ENCODE results near the gene NALCN. TPM values are rescaled to one million over a fixed set of nuclear protein-coding genes. Genes with fewer than 3 reads are reported as not detected.

Gene NALCN
- total RNA-seq, 2 donors from 2014 or later, result not detected

GRCh38 chr13:101271681-101272245, 144.5 kb downstream of the NALCN start:
- DNase-seq (ENCODE audit: low spot score in 2 of 2) (no peak), ATAC-seq (no peak)
- no peaks in the 10 kb centered on the region for H3K9me3 Mint-ChIP-seq
- H3K36me3 Mint-ChIP-seq, result no peaks in the 10 kb centered on the region
- no peak overlapping the region for H3K27ac Mint-ChIP-seq

DNA sequence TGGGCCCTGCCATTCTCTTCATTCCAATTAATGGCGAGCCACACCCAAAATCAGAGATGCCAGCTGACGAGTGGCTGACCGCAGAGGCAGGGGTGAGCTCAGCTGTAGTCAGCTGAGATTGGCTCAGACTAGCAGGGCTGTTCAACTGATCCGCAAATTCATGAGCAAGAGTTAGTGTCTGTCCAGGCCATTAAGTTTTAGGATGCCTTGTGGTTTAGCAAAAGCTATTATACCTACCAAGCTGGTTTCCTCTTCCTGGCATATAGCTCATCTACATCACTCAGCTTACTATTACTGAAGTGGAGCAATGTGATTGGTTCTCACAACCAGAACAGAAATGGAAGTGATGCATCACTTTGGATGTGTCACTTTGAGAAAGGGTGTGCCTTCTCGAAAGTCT, 148.7 kb downstream of the NALCN start:
- no peak for DNase-seq (ENCODE audit: low spot score in 2 of 2)
- no peak overlapping the region for H3K27ac Mint-ChIP-seq
- peak; percentile 44 to 80 for ATAC-seq
- no peaks in the 10 kb centered on the region for H3K36me3 Mint-ChIP-seq
- H3K9me3 Mint-ChIP-seq, result no peaks in the 10 kb centered on the region

GRCh38 chr13:101265934-101266333, 150.4 kb downstream of the NALCN start:
- DNase-seq (ENCODE audit: low spot score in 2 of 2) (no peak), ATAC-seq (peak in 1 of 2 donors; percentile 72)
- Mint-ChIP-seq H3K36me3 (no peaks in the 10 kb centered on the region), H3K27ac (no peak overlapping the region), H3K9me3 (no peaks in the 10 kb centered on the region)

DNA sequence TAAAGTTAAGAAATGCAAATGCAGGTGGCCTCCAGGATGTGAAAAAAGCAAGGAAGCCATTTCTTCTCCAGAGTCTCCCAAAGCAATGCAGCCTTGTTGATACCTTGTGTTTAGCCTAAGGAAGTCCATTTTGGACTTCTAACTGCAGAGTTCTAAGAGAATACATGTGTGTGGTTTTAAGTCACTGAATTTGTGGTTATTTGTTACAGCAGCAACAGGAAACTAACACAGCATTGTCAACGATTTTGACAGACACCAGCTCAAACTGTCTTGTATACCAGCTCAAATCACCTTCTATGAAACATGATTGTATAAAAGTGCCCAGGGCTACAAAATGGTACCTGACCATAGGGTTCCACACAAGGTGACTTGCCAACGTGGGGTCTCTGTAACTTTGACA, 151.4 kb downstream of the NALCN start:
- ATAC-seq (no peak), DNase-seq (ENCODE audit: low spot score in 2 of 2) (no peak)
- no peaks in the 10 kb centered on the region for H3K36me3 Mint-ChIP-seq
- no peaks in the 10 kb centered on the region for H3K9me3 Mint-ChIP-seq
- H3K27ac Mint-ChIP-seq, result no peak overlapping the region

- H3K9me3 Mint-ChIP-seq, result no peaks in the 10 kb centered on the region
- ATAC-seq (no peak), DNase-seq (ENCODE audit: low spot score in 2 of 2) (no peak)
- H3K36me3 Mint-ChIP-seq, result no peaks in the 10 kb centered on the region
- no peak overlapping the region for H3K27ac Mint-ChIP-seq
These were observed 154.0 kb downstream of the NALCN start for GRCh38 chr13:101262306-101262705.

GRCh38 chr13:101258509-101258908, 157.8 kb downstream of the NALCN start:
- no peaks in the 10 kb centered on the region for H3K36me3 Mint-ChIP-seq
- DNase-seq (ENCODE audit: low spot score in 2 of 2) (no peak), ATAC-seq (peak; percentile 11 to 32)
- H3K9me3 Mint-ChIP-seq, result no peaks in the 10 kb centered on the region
- H3K27ac Mint-ChIP-seq, result no peak overlapping the region

GRCh38 chr13:101258071-101258470, 158.2 kb downstream of the NALCN start:
- DNase-seq (ENCODE audit: low spot score in 2 of 2) (peak; percentile 57 to 65), ATAC-seq (peak; percentile 99 to 100)
- H3K36me3 Mint-ChIP-seq, result no peaks in the 10 kb centered on the region
- H3K9me3 Mint-ChIP-seq, result no peaks in the 10 kb centered on the region
- no peak overlapping the region for H3K27ac Mint-ChIP-seq

DNA sequence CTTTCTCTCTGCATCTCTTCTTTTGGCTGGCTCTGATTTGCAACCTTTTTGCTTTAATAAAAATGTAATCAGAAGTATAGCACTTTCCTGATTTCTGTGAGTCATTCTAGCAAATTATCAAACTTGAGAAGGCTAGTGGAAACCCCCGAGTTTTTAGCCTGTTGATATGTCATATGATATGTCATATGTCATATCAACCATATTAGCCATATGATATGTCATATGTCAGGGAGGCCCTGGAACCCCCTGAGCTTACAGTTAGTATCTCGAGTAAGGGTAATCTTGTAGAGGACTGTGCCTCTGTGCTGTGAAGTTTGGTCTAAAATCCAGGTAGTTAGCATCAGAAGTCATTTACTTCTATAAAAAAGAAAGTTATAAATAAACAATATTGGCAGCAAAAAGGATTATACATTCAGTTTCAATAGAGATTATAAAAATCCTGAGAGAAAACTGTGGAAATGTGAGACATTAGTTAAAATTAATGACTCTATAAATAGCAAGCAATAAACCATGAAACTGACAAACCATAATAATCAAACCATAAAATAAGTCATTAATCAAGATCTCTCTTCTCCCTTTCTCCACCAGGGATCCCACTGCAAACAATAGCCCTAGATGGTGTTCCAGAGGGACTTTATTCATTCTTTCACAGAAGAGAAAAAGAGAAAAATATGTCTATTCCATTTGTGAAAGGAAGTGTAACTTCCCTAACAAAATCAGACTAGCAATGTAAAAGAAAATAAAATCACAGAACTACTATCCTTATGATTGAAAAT, 167.4 kb downstream of the NALCN start:
- Mint-ChIP-seq H3K36me3 (no peaks in the 10 kb centered on the region), H3K27ac (no peak overlapping the region), H3K9me3 (peaks cover 5 to 7% of the 10 kb centered on the region in 2 donors)
- ATAC-seq, result no peak
- DNase-seq (ENCODE audit: low spot score in 2 of 2), result no peak

DNA sequence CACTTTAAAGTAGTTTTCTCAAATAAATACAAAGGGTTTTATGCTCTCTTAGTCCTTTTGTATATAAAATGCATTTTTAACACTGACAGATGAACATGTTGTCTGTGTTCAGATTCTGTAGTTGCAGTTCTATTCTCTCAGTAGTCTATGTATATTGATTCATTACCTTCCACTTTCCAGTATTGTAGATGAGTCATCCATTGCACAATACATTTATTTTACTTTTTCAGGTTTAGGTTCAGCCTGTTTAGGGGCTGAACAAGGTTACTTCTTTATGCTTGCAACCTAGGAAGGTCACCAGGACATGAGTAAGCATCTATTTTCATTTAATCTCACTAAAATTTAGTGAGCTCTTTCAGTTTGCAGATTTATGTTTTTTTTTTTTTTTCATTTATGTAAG, 173.6 kb downstream of the NALCN start:
- Mint-ChIP-seq H3K27ac (no peak overlapping the region), H3K36me3 (no peaks in the 10 kb centered on the region), H3K9me3 (no peaks in the 10 kb centered on the region)
- DNase-seq (ENCODE audit: low spot score in 2 of 2) (no peak), ATAC-seq (peak in 1 of 2 donors; percentile 84)

- DNase-seq (ENCODE audit: low spot score in 2 of 2) (no peak), ATAC-seq (no peak)
- no peaks in the 10 kb centered on the region for H3K9me3 Mint-ChIP-seq
- no peaks in the 10 kb centered on the region for H3K36me3 Mint-ChIP-seq
- H3K27ac Mint-ChIP-seq, result no peak overlapping the region
These were observed 177.8 kb downstream of the NALCN start for GRCh38 chr13:101238555-101238954.

- H3K9me3 Mint-ChIP-seq, result peaks cover 4 to 7% of the 10 kb centered on the region in 2 donors
- ATAC-seq (no peak), DNase-seq (ENCODE audit: low spot score in 2 of 2) (no peak)
- no peak overlapping the region for H3K27ac Mint-ChIP-seq
- H3K36me3 Mint-ChIP-seq, result no peaks in the 10 kb centered on the region
These were observed 184.4 kb downstream of the NALCN start for GRCh38 chr13:101231751-101232428.

GRCh38 chr13:101230271-101230890, 185.9 kb downstream of the NALCN start:
- Mint-ChIP-seq H3K36me3 (no peaks in the 10 kb centered on the region), H3K27ac (no peak overlapping the region), H3K9me3 (peaks cover 4 to 8% of the 10 kb centered on the region in 2 donors)
- ATAC-seq, result no peak
- no peak for DNase-seq (ENCODE audit: low spot score in 2 of 2)

GRCh38 chr13:101219609-101220265, 196.6 kb downstream of the NALCN start:
- no peak for ATAC-seq
- DNase-seq (ENCODE audit: low spot score in 2 of 2), result no peak
- Mint-ChIP-seq H3K27ac (no peak overlapping the region), H3K36me3 (no peaks in the 10 kb centered on the region), H3K9me3 (peaks cover 0 to 1% of the 10 kb centered on the region in 2 donors)

DNA sequence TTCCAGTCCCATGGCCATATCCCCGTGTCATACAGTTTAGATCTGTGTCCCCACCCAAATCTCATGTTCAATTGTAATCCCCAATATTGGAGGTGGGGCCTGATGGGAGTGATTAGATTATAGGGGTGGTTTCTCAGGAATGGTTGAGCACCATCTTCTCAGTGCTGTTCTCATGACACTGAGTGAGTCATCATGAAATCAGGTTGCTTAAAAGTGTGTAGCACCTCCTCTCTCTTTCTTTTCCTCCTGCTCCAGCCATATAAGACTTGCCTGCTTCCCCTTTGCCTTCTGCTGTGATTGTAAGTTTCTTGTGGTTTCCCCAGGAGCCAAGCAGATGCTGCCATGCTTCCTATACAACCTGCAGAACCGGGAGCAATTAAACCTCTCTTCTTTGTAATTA, 197.8 kb downstream of the NALCN start:
- DNase-seq (ENCODE audit: low spot score in 2 of 2) (no peak), ATAC-seq (no peak)
- H3K27ac Mint-ChIP-seq, result no peak overlapping the region
- no peaks in the 10 kb centered on the region for H3K36me3 Mint-ChIP-seq
- peaks cover 0 to 5% of the 10 kb centered on the region in 2 donors for H3K9me3 Mint-ChIP-seq

GRCh38 chr13:101217086-101217485, 199.2 kb downstream of the NALCN start:
- ATAC-seq (no peak), DNase-seq (ENCODE audit: low spot score in 2 of 2) (no peak)
- H3K9me3 Mint-ChIP-seq, result peaks cover 0 to 9% of the 10 kb centered on the region in 2 donors
- H3K36me3 Mint-ChIP-seq, result no peaks in the 10 kb centered on the region
- no peak overlapping the region for H3K27ac Mint-ChIP-seq

- no peak overlapping the region for H3K27ac Mint-ChIP-seq
These were observed 205.0 kb downstream of the NALCN start for GRCh38 chr13:101211261-101211660.

GRCh38 chr13:101210774-101211173, 205.5 kb downstream of the NALCN start:
- Mint-ChIP-seq H3K27ac (no peak overlapping the region), H3K9me3 (peaks cover 7 to 12% of the 10 kb centered on the region in 2 donors), H3K36me3 (no peaks in the 10 kb centered on the region)
- DNase-seq (ENCODE audit: low spot score in 2 of 2) (no peak), ATAC-seq (no peak)

More at GRCh38 chr13:101211261-101211660, 205.0 kb downstream of the NALCN start:
- peaks cover 7 to 12% of the 10 kb centered on the region in 2 donors for H3K9me3 Mint-ChIP-seq
- no peak for DNase-seq (ENCODE audit: low spot score in 2 of 2)
- ATAC-seq, result no peak
- H3K36me3 Mint-ChIP-seq, result no peaks in the 10 kb centered on the region
